Loucy (cell line): ENCODE results near the gene PDPR.
"Not testable (repeated sequence)": the region's sequence is repeated elsewhere in the genome, so short reads cannot be mapped to it uniquely, and the experiment has no call there.

Experiments
- H2AFZ ChIP-seq: fragments of 200-600 bp; sonication (generic); 2 replicates; pipeline ENCODE4 v1.6.0; 2016; ENCODE audit warnings: antibody characterized with exemption, mild to moderate bottlenecking, low read length, moderate library complexity
- H3F3A ChIP-seq: fragments of 200-600 bp; 2 replicates; pipeline ENCODE4 v1.6.0; 2016; ENCODE audit warnings: antibody characterized with exemption, low read depth, mild to moderate bottlenecking
- H3K27me3 ChIP-seq: fragments of 200-600 bp; sonication (generic); 2 replicates; pipeline ENCODE4 v1.6.1; 2014; ENCODE audit warnings: low read length, mild to moderate bottlenecking; ENCODE audit not compliant: insufficient read depth, poor library complexity, severe bottlenecking
- H3K36me3 ChIP-seq: fragments of 200-600 bp; sonication (generic); 2 replicates; pipeline ENCODE4 v1.6.1; 2016; ENCODE audit warnings: low read length; ENCODE audit not compliant: insufficient read depth
- H3K4me1 ChIP-seq: fragments of 200-600 bp; sonication (generic); 2 replicates; pipeline ENCODE4 v1.5.1; 2014; ENCODE audit warnings: low read length, mild to moderate bottlenecking; ENCODE audit not compliant: insufficient read depth, poor library complexity, severe bottlenecking
- H3K4me2 ChIP-seq: fragments of 200-600 bp; sonication (generic); 2 replicates; pipeline ENCODE4 v1.6.0; 2014; ENCODE audit warnings: antibody characterized with exemption, low read length, low read depth, mild to moderate bottlenecking; ENCODE audit not compliant: poor library complexity, severe bottlenecking
- H3K4me3 ChIP-seq: fragments of 200-600 bp; sonication (generic); 2 replicates; pipeline ENCODE4 v1.5.1; 2014; ENCODE audit warnings: low read length, mild to moderate bottlenecking, mixed read lengths; ENCODE audit not compliant: poor library complexity, severe bottlenecking
- H3K79me2 ChIP-seq: fragments of 200-600 bp; sonication (generic); 2 replicates; pipeline ENCODE4 v1.6.1; 2014; ENCODE audit warnings: low read length; ENCODE audit not compliant: insufficient read depth
- H3K9ac ChIP-seq: fragments of 200-600 bp; sonication (generic); 2 replicates; pipeline ENCODE4 v1.6.0; 2014; ENCODE audit warnings: mild to moderate bottlenecking, low read depth, low read length, moderate library complexity; ENCODE audit not compliant: poor library complexity, severe bottlenecking
- H3K9me2 ChIP-seq: fragments of 200-600 bp; sonication (generic); replicated peaks from 2 replicates; pipeline ENCODE4 v1.6.1; 2016; ENCODE audit warnings: low read depth, low read length, mixed read lengths
- H3K9me3 ChIP-seq: fragments of 200-600 bp; sonication (generic); 2 replicates; pipeline ENCODE4 v1.6.1; 2014; ENCODE audit warnings: mild to moderate bottlenecking, antibody characterized with exemption, low read length, low read depth; ENCODE audit not compliant: insufficient read depth
- H4K20me1 ChIP-seq: fragments of 200-600 bp; sonication (generic); 2 replicates; pipeline ENCODE4 v1.6.0; 2014; ENCODE audit warnings: antibody characterized with exemption, low read length, mild to moderate bottlenecking; ENCODE audit not compliant: insufficient read depth, poor library complexity, severe bottlenecking

PDPR gene

GRCh38 chr16:70206382-70206781, 92.2 kb downstream of the PDPR start:
- H3K27me3 ChIP-seq, H3K4me2 ChIP-seq, H3K79me2 ChIP-seq, H3K9me3 ChIP-seq, H3K9me2 ChIP-seq, H3K4me3 ChIP-seq, H3F3A ChIP-seq, H4K20me1 ChIP-seq, H3K4me1 ChIP-seq, H3K9ac ChIP-seq, H2AFZ ChIP-seq, H3K36me3 ChIP-seq: not testable (repeated sequence)
